Colonic mucosa (tissue), 4 donors: Measurements from ENCODE around the gene AUH. TPM values are rescaled to one million over a fixed set of nuclear protein-coding genes. Genes with fewer than 3 reads are reported as not detected.

Experiments used
- DNase-seq: peaks from one replicate; pipeline ENCODE4 v3.0.0-alpha.2; 2020
- H3K27ac ChIP-seq: fragments of 200-600 bp; one replicate; pipeline ENCODE4 v1.8.0; 2021
- H3K27me3 ChIP-seq: fragments of 200-600 bp; one replicate; pipeline ENCODE4 v1.8.0; 2021
- H3K36me3 ChIP-seq: fragments of 200-600 bp; one replicate; pipeline ENCODE4 v1.8.0; 2021
- H3K4me1 ChIP-seq: fragments of 200-600 bp; one replicate; pipeline ENCODE4 v1.8.0; 2021; ENCODE audit warnings: mild to moderate bottlenecking
- H3K4me3 ChIP-seq: fragments of 200-600 bp; one replicate; pipeline ENCODE4 v1.8.0; 2021
- H3K9ac ChIP-seq, 2 donors: one replicate each; pipeline ENCODE4 v1.7.0; 2013; ENCODE audit warnings: control low read depth in 2 of 2, low read depth in 2 of 2, low read length in 2 of 2
- H3K9me3 ChIP-seq: fragments of 200-600 bp; one replicate; pipeline ENCODE4 v1.8.0; 2021
- CTCF ChIP-seq: fragments of 200-600 bp; IDR thresholded peaks from one replicate; pipeline ENCODE4 v1.8.0; 2022; ENCODE audit warnings: antibody characterized with exemption, mild to moderate bottlenecking
- intact Hi-C: fragments of 100-400 bp; cut with DNase I; formaldehyde crosslinking; loops from one replicate; pipeline ENCODE4 v1.14.1; 2022
- total RNA-seq, 2 donors: library from RNA; stranded (reverse); fragmentation: NEBNext Ultra II Directional in 1 of 2; extraction: Animal tissue kit (Norgen Biotek cat#: 25700) in 1 of 2; gene quantifications; one replicate each; pipeline ENCODE4 v1.2.1, GENCODE V29; 2021
- donor health status: healthy.
- donor health status: DM: no; HTN: no; CAD: no.
- donor health status: DM: no; HTN: no; CAD: no.

AUH gene
- total RNA-seq, 2 donors from 2014 or later: 21.5 to 47.6 TPM

DNA sequence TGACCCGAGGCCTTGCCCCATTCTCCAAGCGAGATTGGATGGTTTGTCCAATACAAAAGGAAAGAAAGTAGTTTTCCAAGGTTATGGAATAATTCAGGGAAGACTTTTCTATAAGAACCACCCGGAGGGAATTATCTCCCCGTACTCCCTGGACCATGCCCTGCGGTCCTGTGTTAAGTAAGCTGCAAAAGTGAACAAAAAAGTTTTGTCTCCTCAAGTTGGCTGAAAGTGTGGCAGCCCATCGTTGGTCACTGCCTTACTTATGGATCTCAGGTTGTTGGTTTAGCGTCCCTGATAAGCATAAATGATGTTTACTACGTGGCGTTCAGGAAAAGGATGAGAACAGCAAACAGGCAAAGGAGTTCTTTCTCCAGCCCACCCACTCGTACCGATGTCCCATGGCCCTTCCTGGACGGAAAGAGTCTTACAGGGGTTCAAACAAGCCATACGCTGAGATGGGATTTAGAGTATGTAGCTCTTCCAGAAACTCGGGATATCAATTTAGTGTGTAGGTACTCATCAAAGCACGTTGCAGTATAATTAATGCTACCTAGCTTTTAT is 413 bp upstream of the AUH start:
- H3K9ac ChIP-seq: peak overlapping the region in 1 of 2 donors; percentile 68
- no peaks in the 10 kb centered on the region for H3K36me3 ChIP-seq
- no peaks in the 10 kb centered on the region for H3K27me3 ChIP-seq
- no peaks in the 10 kb centered on the region for H3K9me3 ChIP-seq
- intact Hi-C loops: loop anchor here (5.0 kb wide), 1 partner anchor 55 kb away; no protein-coding TSS in a partner anchor
- H3K4me3 ChIP-seq: peak overlapping the region; percentile 95
- peak overlapping the region; percentile 85 for H3K27ac ChIP-seq
- no peak for DNase-seq
- H3K4me1 ChIP-seq: no peaks in the 10 kb centered on the region
- no peak for TF ChIP-seq CTCF

DNA sequence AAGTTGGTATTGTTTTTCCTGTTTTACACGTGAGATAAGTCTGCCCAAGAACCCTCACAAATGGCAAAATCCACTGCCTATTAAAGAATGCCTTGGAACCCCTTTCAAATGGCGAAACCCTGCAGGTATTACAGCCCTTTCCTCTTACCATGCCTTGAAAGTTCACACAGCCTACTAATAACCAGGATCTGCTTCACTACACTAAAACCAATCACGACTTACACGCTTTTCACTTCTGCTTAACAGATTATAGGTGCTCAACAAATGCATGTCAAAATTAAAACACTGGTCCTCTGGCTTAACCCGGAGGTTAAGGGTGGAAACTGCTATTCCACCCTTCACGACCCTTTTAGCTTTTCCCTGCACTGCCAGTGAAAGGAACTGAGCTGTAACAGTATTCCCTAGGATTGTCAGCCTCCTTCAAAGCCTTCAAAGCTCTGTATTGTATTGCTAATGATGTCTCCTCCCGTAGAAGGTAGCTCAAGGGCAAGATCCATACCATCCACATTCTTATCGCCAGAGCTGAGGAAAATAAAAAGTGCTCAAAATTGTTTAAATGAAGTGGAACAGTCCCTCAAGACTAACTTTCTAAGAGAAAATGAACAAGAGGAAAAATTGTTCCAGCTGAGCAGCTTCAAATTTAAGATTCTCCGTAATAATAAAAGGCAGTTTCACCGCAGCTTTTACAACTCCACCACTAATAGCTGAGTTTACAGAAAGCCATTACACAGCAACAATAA is 997 bp downstream of the AUH start:
- Histone ChIP-seq H3K36me3 (no peaks in the 10 kb centered on the region), H3K4me1 (no peaks in the 10 kb centered on the region), H3K4me3 (peak overlapping the region; percentile 95), H3K27ac (peak overlapping the region; percentile 85), H3K9me3 (no peaks in the 10 kb centered on the region), H3K27me3 (no peaks in the 10 kb centered on the region), H3K9ac (peak overlapping the region; percentile 68 to 98)
- DNase-seq: no peak
- intact Hi-C loops: loop anchor here (5.0 kb wide), 1 partner anchor 57 kb away; no protein-coding TSS in a partner anchor
- no peak for TF ChIP-seq CTCF

GRCh38 chr9:91359734-91360470 is 1.8 kb downstream of the AUH start:
- no peak for TF ChIP-seq CTCF
- peak overlapping the region in 1 of 2 donors; percentile 23 for H3K9ac ChIP-seq
- H3K27me3 ChIP-seq: no peaks in the 10 kb centered on the region
- H3K36me3 ChIP-seq: no peaks in the 10 kb centered on the region
- no peaks in the 10 kb centered on the region for H3K9me3 ChIP-seq
- H3K4me1 ChIP-seq: no peaks in the 10 kb centered on the region
- intact Hi-C loops: loop anchor here (5.0 kb wide), 1 partner anchor 57 kb away; no protein-coding TSS in a partner anchor
- H3K27ac ChIP-seq: peak overlapping the region; percentile 85
- peak overlapping the region; percentile 95 for H3K4me3 ChIP-seq
- DNase-seq: no peak

- intact Hi-C loops: no loop called here
- Histone ChIP-seq H3K36me3 (no peaks in the 10 kb centered on the region), H3K27ac (no peak overlapping the region), H3K9me3 (no peaks in the 10 kb centered on the region), H3K4me1 (no peaks in the 10 kb centered on the region), H3K9ac (no peak overlapping the region), H3K4me3 (no peak overlapping the region), H3K27me3 (no peaks in the 10 kb centered on the region)
- TF ChIP-seq CTCF: no peak
- DNase-seq: no peak
Measured at GRCh38 chr9:91359083-91359482, 2.6 kb downstream of the AUH start.

DNA sequence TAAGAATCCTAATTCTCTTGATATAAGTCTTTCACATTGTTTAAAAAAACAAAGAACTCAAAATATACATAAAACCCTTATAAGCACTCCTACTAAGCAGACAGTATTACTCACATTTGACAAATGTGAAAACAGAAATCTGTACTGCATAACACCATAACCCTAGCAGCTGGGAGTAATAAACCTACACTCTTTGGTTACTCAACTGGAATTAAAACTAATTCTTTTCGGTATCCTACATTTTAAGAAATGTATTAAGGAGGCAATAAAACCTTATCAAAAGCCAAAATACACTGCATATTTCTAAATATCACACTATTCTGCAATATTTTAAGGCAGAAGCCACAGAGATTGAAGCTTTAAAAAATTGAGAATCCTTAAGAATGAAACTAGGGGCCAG is 6.8 kb downstream of the AUH start:
- TF ChIP-seq CTCF: no peak
- Histone ChIP-seq H3K36me3 (no peaks in the 10 kb centered on the region), H3K4me1 (no peaks in the 10 kb centered on the region), H3K4me3 (no peak overlapping the region), H3K9me3 (no peaks in the 10 kb centered on the region), H3K27me3 (no peaks in the 10 kb centered on the region), H3K9ac (no peak overlapping the region), H3K27ac (no peak overlapping the region)
- intact Hi-C loops: no loop called here
- DNase-seq: no peak
